LNCAP (cell line): Measurements from ENCODE around the gene ARHGAP9.

Experiments used
- TF ChIP-seq, protein P1 (sequence below): fragments of 450-650 bp; IDR thresholded peaks from 2 replicates; pipeline ENCODE4 v1.5.1; 2017; ENCODE audit warnings: mild to moderate bottlenecking

ARHGAP9 gene

DNA sequence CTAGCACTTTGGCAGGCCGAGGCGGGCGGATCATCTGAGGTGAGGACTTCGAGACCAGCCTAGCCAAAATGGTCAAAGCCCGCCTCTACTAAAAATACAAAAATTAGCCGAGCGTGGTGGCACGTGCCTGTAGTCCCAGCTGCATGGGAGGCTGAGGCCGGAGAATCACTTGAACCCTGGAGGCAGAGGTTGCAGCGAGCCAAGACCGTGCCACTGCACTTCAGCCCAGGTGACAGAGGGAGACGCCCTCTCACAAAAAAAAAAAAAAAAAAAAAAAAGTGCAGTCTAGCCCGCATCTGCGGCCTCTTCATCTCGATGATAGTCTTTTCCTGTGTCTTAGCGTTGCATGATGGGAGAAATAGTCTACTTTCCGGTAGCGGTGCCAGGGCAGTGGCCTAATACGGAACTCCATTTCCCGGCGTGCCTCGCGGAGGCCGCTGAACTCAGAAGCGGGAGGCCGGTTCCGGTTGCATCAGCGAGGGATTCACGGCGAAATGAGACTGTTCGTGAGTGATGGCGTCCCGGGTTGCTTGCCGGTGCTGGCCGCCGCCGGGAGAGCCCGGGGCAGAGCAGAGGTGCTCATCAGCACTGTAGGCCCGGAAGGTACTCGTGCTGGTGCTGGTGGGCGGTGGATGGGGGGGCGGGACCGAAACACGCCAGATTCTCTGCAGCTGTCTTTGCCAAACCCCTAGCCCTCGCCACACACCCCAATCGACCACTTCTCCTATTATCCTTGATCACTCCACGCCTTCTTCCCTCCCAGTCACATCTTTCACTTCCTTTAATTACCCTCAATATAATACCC lies 8.1 kb upstream of the ARHGAP9 start, which contains the start of gene MARS1:
Gene MARS1, plus strand, starts transcription at position 472 of the 805 bp plus-strand sequence. Its CDS starts 23 bp downstream, at position 495.
- TF ChIP-seq, protein P1, sequence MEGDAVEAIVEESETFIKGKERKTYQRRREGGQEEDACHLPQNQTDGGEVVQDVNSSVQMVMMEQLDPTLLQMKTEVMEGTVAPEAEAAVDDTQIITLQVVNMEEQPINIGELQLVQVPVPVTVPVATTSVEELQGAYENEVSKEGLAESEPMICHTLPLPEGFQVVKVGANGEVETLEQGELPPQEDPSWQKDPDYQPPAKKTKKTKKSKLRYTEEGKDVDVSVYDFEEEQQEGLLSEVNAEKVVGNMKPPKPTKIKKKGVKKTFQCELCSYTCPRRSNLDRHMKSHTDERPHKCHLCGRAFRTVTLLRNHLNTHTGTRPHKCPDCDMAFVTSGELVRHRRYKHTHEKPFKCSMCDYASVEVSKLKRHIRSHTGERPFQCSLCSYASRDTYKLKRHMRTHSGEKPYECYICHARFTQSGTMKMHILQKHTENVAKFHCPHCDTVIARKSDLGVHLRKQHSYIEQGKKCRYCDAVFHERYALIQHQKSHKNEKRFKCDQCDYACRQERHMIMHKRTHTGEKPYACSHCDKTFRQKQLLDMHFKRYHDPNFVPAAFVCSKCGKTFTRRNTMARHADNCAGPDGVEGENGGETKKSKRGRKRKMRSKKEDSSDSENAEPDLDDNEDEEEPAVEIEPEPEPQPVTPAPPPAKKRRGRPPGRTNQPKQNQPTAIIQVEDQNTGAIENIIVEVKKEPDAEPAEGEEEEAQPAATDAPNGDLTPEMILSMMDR = peak; percentile 38; the same call in 1 of the 2 replicates

DNA sequence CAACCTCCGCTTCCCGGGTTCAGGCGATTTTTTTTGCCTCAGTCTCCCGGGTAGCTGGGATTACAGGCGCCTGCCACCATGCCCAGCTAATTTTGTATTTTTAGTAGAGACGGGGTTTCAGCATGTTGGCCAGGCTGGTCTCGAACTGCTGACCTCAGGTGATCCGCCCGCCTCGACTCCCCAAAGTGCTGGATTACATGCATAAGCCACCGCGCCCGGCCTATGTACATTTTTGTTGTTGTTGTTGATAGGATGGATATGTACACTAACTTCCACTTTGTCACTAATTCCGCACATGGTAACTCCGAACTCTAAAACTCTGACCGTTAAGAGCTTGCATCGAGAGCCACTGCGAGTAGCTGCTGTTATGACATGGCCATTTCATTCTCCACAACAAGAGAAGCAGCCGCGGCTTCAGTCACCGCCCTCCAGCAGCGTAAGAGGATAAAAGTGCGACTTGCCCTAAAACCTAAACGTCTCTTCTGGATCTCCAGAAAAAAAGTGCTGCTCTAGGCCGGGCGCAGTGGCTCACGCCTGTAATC lies 7.5 kb upstream of the ARHGAP9 start:
- TF ChIP-seq, protein P1 = no peak

DNA sequence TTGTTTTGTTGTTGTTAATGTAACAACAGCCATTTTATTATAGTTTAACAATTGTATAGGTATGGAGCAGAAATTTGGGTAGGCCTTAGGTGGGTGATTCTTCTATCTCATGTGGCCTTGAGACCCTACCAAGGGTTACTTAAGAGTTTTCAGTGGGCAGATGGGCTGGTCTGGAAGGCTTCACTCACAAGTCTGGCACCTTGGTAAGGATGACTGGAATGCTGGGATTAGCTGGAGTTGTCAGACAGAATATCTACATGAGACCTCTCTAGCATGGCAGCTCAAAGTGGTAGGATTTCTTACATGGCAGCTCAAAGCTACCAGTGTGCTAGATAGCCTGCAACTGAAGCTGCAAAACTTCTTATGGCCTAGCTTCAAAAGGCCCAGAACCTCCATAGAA lies 6.0 kb upstream of the ARHGAP9 start:
- TF ChIP-seq, protein P1 = no peak

DNA sequence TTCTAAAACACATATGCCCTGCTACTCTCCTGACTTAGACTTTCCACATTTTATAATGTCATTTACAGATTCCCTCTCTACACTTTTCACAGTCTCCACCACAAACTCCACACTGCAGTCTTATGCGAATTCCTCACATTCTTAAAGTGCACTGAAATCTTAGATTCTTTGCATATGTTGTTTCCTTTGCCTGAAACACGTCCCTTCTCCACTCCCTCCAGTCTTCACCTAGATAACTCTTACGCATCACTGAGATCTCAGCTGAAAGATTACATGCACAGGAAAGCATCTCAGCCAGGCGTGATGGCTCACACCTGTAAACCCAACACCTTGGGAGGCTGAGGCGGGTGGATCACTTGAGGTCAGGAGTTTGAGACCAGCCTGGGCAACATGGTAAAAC lies 3.8 kb upstream of the ARHGAP9 start:
- TF ChIP-seq, protein P1 = no peak

DNA sequence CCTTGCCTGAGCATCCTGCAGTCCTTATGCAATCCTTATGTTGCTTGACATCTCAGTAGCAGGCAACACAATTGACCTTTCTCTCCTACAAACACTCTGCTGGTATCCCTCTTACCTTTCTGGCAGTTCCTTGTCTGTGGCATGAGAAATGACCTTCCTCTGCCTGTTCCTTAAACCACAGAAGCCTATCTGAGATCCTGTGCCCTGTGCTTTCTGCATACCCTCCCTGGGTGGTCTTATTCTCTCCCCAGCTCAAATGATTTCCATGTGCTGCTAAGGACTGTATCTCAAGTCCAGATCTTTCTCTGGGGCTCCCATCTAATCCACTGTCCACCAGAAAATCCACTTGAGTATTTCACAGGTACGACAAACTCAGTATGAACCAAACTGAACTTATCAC lies 2.0 kb upstream of the ARHGAP9 start:
- TF ChIP-seq, protein P1 = no peak

DNA sequence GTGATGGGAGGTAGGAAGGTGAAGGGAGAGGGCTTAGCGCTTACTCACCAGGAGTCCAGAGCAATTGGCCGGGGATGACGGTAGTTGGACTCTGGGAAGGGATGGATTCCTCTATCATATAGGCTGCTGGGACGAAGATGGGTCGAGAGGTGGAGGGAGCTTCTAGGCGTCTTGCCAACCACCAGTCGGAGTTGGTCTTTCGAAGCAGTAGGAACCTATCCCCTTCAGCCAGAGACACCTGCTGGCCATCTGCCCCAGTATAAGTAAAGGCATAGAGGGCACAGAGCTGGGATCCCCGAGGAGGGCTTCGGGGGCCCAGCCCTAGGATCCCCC lies 657 bp downstream of the ARHGAP9 start:
- TF ChIP-seq, protein P1 = no peak

DNA sequence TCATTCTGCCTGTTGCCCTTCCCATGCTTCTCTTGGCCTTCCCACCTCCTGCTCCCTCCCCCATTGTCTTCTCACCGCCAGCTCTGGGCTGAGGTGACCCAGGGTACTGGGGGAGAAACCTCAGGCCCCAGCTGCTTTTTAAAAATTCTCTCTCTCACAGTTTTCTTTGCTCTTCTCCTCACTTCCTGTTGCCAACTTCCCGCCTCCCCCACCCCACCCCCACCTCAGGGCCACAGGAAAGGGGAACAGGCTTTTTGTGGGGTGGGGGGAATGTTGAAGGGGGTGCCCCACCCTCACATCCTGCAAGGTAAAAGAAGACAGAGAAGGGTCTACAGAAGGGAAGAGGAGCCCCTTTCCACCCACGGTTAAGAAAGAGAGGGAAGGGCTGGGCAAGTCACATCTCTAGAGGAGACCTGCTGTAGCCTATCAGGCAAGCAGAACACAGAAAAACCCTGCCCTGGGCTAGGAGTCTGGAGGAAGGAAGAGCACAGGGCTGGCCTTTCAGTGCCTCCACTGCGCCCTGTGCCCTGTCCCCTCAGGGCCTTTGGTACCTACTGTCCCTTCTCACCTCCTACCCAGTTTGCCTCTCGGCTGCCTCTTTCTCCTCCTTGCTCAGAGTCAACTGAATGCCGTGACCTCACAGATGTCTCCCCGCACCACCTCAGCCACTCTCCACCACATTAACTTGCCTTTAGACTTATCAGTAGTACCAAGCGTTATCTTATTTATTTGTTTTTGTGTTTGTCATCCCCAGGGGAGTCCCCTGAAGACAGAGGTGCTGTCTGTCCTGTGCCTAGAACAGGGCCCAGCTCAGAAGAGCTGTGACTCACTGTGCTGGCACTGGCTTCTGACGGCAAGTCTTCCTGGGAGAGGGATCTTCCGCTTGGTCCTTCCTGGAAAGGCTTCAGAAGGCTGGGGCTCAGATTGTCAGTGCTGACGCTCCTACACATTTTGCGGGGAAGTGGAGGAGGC lies 1.7 kb downstream of the ARHGAP9 start:
- TF ChIP-seq, protein P1 = no peak
